Activated T-helper 1 cell treated with anti-CD3 and anti-CD28 coated beads, Interleukin-12 subunit alpha, Interleukin-12 subunit beta, Interleukin-2, Interleukin-4 antibody, amounts not matched to agents 30 ng/mL and 10 ng/mL and 1 ng/mL, durations not matched to agents 14 hours and 24 hours and 36 hours (primary cell): Measurements from ENCODE around the gene EPHA5. TPM values are rescaled to one million over a fixed set of nuclear protein-coding genes. Genes with fewer than 3 reads are reported as not detected.

Source experiments
- DNase-seq: peaks from one replicate; pipeline ENCODE4 v3.0.0; 2021; ENCODE audit warnings: low spot score
- H3K27ac Mint-ChIP-seq: one replicate; pipeline ENCODE4 v1.8.0; 2021; ENCODE audit warnings: mild to moderate bottlenecking, mixed read lengths
- H3K27me3 Mint-ChIP-seq: one replicate; pipeline ENCODE4 v1.8.0; 2022; ENCODE audit warnings: mild to moderate bottlenecking, moderate library complexity, mixed read lengths; ENCODE audit not compliant: insufficient read depth
- H3K36me3 Mint-ChIP-seq: one replicate; pipeline ENCODE4 v1.8.0; 2021; ENCODE audit warnings: low read depth, mixed read lengths
- H3K4me1 Mint-ChIP-seq: one replicate; pipeline ENCODE4 v1.8.0; 2021; ENCODE audit warnings: low read depth, mixed read lengths
- H3K4me3 Mint-ChIP-seq: one replicate; pipeline ENCODE4 v1.8.0; 2021; ENCODE audit warnings: mild to moderate bottlenecking, moderate library complexity, mixed read lengths
- H3K9me3 Mint-ChIP-seq: one replicate; pipeline ENCODE4 v1.8.0; 2021; ENCODE audit warnings: mixed read lengths
- intact Hi-C: fragments of 100-400 bp; cut with micrococcal nuclease; formaldehyde crosslinking; loops from one replicate; pipeline ENCODE4 v1.15.1; 2024
- total RNA-seq: library from RNA; stranded (reverse); gene quantifications from 2 replicates; pipeline ENCODE4 v1.2.3, GENCODE V29; 2022

EPHA5 gene
- total RNA-seq, 1 donor from 2014 or later: not detected

DNA sequence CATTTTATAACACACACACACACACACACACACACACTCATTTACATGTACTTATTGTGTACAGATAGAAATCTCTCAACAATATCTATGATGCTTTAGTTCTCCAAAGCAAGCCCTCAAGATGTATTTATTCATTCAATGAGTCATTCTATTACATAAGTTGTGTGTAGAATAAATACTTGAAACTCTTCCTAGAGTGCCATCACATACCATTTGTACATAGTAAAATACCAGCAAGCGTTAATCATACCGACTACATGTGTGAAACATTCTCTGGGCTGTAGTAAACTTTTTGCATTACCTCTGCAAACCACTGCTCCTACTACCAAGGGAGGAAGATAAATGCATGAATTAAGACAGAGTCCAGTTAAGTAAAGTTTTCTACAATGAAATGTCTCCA, 70.9 kb downstream of the EPHA5 start:
- no peaks in the 10 kb centered on the region for H3K27me3 Mint-ChIP-seq
- no peak overlapping the region for H3K4me3 Mint-ChIP-seq
- no peak overlapping the region for H3K27ac Mint-ChIP-seq
- DNase-seq: no peak
- H3K36me3 Mint-ChIP-seq: no peaks in the 10 kb centered on the region
- intact Hi-C loops: no loop called here
- no peaks in the 10 kb centered on the region for H3K4me1 Mint-ChIP-seq
- no peaks in the 10 kb centered on the region for H3K9me3 Mint-ChIP-seq

DNA sequence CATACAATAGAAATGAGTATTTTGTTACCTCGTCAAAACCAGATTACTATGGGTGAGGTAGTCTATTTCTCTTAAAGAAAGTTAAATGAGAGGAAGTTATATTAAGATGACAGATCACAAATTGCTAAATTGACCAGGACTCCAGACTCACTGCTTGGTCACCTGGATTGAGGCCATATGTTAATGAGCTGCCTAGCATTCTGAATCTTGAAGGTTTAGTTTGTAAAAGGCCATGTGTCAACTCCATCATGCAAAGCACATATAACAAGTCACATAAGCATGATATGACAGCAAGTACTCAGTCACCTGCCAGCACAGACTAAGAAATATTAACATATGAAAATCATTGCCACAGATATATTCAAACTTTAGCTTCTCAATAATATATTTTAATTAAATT, 72.6 kb downstream of the EPHA5 start:
- Mint-ChIP-seq H3K27me3 (no peaks in the 10 kb centered on the region), H3K4me1 (no peaks in the 10 kb centered on the region), H3K9me3 (no peaks in the 10 kb centered on the region), H3K36me3 (no peaks in the 10 kb centered on the region), H3K4me3 (no peak overlapping the region), H3K27ac (no peak overlapping the region)
- no peak for DNase-seq
- intact Hi-C loops: no loop called here

DNA sequence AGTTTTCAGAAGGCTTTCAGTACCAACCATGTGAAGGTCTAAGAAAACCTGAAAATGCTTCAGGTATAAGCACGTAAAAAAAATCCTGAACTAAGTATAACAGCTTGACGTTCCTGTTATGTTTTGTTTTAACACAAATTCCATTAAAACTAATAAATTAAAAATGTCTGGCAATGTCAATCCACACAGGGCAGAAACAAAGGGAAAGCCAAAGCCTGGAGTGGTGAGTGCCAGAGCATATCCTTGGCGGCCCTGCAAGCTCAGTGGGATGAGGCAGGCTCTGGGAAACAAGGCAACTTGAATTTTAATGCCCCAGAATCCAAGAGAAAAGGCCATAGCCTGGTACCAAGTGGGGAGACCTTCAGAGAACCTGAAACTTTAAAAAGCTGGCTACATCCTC, 78.2 kb downstream of the EPHA5 start:
- intact Hi-C loops: no loop called here
- Mint-ChIP-seq H3K9me3 (no peaks in the 10 kb centered on the region), H3K4me3 (no peak overlapping the region), H3K4me1 (no peaks in the 10 kb centered on the region), H3K27ac (no peak overlapping the region), H3K36me3 (no peaks in the 10 kb centered on the region), H3K27me3 (no peaks in the 10 kb centered on the region)
- no peak for DNase-seq

DNA sequence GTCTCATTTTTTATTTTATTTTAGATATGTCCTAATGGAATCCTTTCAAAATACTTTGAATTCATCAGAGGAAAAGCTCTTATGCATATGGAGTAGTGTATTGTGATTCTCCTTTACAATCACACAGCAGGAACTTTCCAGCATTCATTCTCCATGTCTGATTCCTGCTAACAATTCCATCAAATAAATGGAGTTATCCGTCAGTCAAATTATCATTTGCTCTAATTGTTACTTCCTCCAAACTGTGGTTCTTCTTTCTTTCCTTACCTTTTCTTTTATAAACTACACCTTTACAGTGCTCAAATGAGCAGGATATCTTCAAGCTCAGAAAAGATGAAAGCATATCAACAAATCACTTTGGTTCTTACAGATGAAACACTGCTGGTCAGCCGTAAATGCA, 80.4 kb downstream of the EPHA5 start:
- H3K9me3 Mint-ChIP-seq: no peaks in the 10 kb centered on the region
- intact Hi-C loops: no loop called here
- no peaks in the 10 kb centered on the region for H3K36me3 Mint-ChIP-seq
- no peaks in the 10 kb centered on the region for H3K4me1 Mint-ChIP-seq
- no peak overlapping the region for H3K4me3 Mint-ChIP-seq
- no peak for DNase-seq
- H3K27ac Mint-ChIP-seq: no peak overlapping the region
- H3K27me3 Mint-ChIP-seq: no peaks in the 10 kb centered on the region

DNA sequence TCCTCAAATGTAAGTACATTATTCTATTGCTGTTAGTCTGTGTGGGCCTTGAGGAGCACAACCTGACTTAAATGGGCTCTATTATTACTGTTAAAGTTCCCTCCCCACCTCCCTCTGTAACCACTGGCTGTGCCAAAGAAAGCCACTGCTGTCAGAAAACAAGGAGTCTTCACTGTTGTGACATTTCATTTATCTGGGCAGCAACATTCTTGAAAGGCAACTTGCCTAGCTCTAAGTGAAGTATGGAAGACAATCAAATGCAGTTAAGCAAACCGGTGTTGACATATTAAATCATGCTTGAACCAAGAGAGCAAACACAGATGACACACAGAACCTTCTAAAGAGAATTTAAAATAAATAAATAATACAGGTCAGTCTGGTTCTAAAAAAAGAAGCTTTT, 81.0 kb downstream of the EPHA5 start:
- no peaks in the 10 kb centered on the region for H3K4me1 Mint-ChIP-seq
- H3K4me3 Mint-ChIP-seq: no peak overlapping the region
- H3K27ac Mint-ChIP-seq: no peak overlapping the region
- no peaks in the 10 kb centered on the region for H3K36me3 Mint-ChIP-seq
- intact Hi-C loops: no loop called here
- no peak for DNase-seq
- no peaks in the 10 kb centered on the region for H3K27me3 Mint-ChIP-seq
- no peaks in the 10 kb centered on the region for H3K9me3 Mint-ChIP-seq

DNA sequence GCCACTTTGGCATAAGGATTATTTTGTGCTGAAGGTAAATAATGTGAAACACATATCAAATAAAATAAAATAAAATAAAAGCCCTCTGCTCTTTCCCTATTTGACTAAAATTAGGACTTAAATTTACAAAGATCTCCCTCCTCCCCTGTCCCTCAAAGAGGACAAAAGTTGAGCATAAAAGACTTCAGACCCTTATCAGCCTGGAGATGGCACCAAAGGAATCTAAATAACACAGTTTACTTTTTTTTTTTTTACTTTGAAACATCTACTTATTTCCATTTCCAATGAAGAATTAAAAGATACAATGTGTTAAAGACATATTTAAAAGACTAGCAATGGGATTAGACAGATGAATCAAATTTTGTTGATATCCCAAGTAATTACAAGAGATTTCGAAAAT, 89.7 kb downstream of the EPHA5 start:
- DNase-seq: no peak
- Mint-ChIP-seq H3K27ac (no peak overlapping the region), H3K4me3 (no peak overlapping the region), H3K9me3 (no peaks in the 10 kb centered on the region), H3K4me1 (no peaks in the 10 kb centered on the region), H3K27me3 (no peaks in the 10 kb centered on the region), H3K36me3 (no peaks in the 10 kb centered on the region)
- intact Hi-C loops: no loop called here

DNA sequence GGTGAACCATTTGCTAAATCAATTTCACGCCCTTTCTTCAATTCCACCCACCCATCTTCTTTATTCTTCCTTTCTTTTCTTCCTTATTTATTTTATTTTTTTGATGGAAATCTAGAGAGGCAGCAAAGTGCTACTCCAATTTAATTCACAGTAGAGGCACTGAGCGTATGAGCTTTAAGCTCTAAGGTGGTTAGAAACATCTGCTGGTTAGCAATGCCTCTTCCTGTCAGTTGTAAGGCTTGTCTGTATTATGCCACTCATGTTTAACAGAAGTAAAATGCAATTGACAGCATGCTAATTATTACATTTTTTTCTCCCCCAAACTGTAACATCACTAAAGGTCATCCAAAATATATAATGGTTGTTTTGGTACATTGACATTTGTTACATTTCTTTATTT, 103.8 kb downstream of the EPHA5 start:
- Mint-ChIP-seq H3K4me3 (no peak overlapping the region), H3K27me3 (no peaks in the 10 kb centered on the region), H3K27ac (no peak overlapping the region), H3K4me1 (no peaks in the 10 kb centered on the region), H3K9me3 (no peaks in the 10 kb centered on the region), H3K36me3 (no peaks in the 10 kb centered on the region)
- no peak for DNase-seq
- intact Hi-C loops: no loop called here

DNA sequence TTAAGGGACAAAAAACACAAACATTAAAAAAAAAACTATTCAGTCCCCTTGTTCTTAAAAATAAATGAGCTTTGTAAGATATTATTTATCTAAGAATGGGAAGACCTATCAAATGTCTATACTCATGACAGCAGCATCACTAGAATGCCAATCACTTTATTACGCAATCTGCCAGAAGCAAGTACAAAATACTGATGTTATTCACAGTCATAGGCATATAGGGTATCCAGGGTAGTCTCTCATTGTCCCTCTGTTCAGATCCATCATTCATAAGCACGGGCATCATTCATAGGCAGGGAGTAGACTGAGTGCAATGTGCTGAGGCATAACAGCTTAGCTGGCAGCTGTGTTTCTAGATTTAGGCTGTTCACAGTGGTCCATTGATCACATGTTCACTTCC, 109.1 kb downstream of the EPHA5 start:
- Mint-ChIP-seq H3K4me1 (no peaks in the 10 kb centered on the region), H3K36me3 (no peaks in the 10 kb centered on the region), H3K4me3 (no peak overlapping the region), H3K27ac (no peak overlapping the region), H3K27me3 (no peaks in the 10 kb centered on the region), H3K9me3 (no peaks in the 10 kb centered on the region)
- intact Hi-C loops: no loop called here
- DNase-seq: no peak

DNA sequence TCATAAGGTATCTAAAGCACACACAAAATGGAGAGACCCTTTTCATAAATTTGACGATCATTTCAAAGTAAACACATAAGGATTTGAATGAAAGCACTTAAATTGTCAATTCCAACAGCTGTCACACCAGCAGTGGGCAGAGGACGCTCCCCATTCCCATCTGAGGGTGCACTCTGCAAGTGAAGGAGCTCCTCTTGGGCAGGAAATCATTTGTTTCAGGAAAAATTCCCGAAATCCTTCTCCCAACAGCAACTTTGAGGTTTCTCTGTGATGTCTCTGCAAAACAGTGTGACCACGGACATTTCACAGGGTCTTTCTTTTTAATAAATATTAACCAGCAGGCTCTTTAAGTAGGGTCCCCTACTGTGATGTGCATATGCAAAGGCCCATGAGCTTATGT, 111.0 kb downstream of the EPHA5 start:
- Mint-ChIP-seq H3K27ac (no peak overlapping the region), H3K27me3 (no peaks in the 10 kb centered on the region), H3K4me1 (no peaks in the 10 kb centered on the region), H3K4me3 (no peak overlapping the region), H3K9me3 (no peaks in the 10 kb centered on the region), H3K36me3 (no peaks in the 10 kb centered on the region)
- intact Hi-C loops: no loop called here
- no peak for DNase-seq

DNA sequence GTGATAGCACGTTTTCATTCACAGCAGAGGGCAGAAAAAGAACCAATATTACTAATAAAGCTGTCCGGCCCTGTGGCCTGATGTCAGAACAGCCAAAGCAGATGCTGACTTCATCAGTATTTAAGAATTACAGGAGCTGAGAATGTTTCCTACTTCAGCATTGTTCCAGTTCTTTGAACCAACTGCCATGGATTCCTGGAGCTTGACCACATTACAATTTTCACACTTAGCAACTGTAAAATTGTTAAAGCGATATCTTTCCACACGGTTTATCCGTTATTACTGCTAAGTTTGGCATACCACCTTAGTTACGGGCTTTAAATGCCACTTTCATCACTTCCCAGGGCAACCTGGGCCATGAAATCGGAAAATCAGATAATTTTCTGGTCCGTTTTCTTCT, 118.2 kb downstream of the EPHA5 start:
- no peak overlapping the region for H3K27ac Mint-ChIP-seq
- no peaks in the 10 kb centered on the region for H3K36me3 Mint-ChIP-seq
- no peak overlapping the region for H3K4me3 Mint-ChIP-seq
- no peaks in the 10 kb centered on the region for H3K4me1 Mint-ChIP-seq
- intact Hi-C loops: no loop called here
- no peaks in the 10 kb centered on the region for H3K27me3 Mint-ChIP-seq
- DNase-seq: no peak
- H3K9me3 Mint-ChIP-seq: no peaks in the 10 kb centered on the region

DNA sequence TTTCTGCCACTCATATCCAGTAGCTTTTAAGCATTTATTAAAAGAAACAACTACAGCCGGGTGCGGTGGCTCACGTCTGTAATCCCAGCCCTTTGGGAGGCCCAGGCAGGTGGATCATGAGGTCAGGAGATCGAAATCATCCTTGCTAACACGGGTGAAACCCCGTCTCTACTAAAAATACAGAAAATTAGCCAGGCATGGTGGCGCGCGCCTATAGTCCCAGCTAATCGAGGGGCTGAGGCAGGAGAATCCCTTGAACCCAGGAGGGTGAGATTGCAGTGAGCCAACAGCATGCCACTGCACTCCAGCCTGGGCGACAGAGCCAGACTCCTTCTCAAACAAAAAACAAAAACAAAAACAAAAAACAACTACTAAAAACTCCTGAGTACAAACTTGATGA, 119.8 kb downstream of the EPHA5 start:
- no peak for DNase-seq
- Mint-ChIP-seq H3K36me3 (no peaks in the 10 kb centered on the region), H3K4me3 (no peak overlapping the region), H3K9me3 (no peaks in the 10 kb centered on the region), H3K27ac (no peak overlapping the region), H3K4me1 (no peaks in the 10 kb centered on the region), H3K27me3 (no peaks in the 10 kb centered on the region)
- intact Hi-C loops: no loop called here

DNA sequence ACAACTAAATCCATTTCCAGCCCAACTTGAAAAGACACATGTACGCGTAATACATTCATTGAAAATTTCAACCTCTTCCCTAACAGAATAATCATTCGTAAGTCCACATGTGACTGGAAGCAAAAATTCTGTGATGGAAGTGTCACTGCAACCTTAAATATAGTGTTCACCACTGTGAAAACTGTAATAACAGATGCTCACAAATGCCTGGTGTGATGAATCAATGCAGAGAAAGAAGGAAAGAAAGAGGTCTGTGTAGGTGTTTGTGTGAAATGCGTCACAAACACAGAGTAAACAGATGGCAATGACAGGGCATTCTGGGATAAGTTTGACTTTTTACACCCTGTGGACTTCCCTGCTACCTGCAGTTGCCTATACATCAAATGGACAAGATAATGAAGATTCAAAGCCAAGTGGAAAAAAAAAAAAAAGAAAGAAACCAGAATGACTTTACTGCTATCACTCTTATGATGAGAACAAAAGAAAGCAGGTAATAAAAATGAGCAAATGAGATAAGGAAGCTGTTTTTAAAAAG, 123.3 kb downstream of the EPHA5 start:
- H3K27ac Mint-ChIP-seq: no peak overlapping the region
- no peak overlapping the region for H3K4me3 Mint-ChIP-seq
- no peaks in the 10 kb centered on the region for H3K4me1 Mint-ChIP-seq
- DNase-seq: no peak
- H3K9me3 Mint-ChIP-seq: peaks cover 4% of the 10 kb centered on the region
- intact Hi-C loops: no loop called here
- H3K27me3 Mint-ChIP-seq: no peaks in the 10 kb centered on the region
- H3K36me3 Mint-ChIP-seq: no peaks in the 10 kb centered on the region

DNA sequence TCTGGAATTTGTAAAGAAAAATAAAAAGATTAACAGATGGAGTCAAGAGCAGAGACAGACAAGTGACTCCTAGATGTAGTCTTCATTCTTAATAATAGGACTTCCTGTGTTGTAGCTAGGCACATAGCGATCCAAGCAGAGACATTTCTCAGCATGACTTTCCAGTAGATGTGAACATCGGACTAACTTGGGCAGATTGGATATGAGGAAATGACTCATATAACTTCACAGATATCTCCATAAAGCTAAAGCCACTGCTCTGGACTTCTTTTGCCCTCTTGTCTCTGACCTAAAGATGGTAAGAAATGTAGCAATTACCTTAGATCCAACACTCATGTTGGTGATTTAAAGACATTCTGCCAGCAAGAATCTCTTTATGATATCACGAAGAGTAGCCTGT, 131.7 kb downstream of the EPHA5 start:
- H3K4me3 Mint-ChIP-seq: no peak overlapping the region
- H3K9me3 Mint-ChIP-seq: peaks cover 3% of the 10 kb centered on the region
- no peak overlapping the region for H3K27ac Mint-ChIP-seq
- DNase-seq: no peak
- no peaks in the 10 kb centered on the region for H3K27me3 Mint-ChIP-seq
- no peaks in the 10 kb centered on the region for H3K4me1 Mint-ChIP-seq
- intact Hi-C loops: no loop called here
- H3K36me3 Mint-ChIP-seq: no peaks in the 10 kb centered on the region

DNA sequence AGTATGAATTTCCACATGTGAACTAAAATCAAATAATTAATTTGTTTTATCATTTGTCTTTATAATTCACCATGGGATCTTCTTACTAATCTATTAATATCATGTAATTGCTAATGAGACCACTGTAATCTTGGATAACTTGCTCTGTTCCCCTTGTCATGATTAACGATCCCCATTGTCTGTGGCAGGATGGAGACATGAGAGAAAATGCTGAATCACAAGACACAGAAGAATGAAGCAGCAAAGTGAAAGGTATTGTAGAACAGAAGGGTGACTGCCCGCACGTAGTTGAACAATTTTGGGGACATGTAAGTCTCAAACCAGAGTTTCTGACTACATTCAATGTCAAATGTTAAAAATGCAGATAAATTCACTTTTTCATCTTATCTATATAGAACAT, 135.2 kb downstream of the EPHA5 start:
- no peaks in the 10 kb centered on the region for H3K4me1 Mint-ChIP-seq
- no peaks in the 10 kb centered on the region for H3K9me3 Mint-ChIP-seq
- intact Hi-C loops: no loop called here
- no peak overlapping the region for H3K4me3 Mint-ChIP-seq
- DNase-seq: no peak
- no peak overlapping the region for H3K27ac Mint-ChIP-seq
- H3K27me3 Mint-ChIP-seq: no peaks in the 10 kb centered on the region
- no peaks in the 10 kb centered on the region for H3K36me3 Mint-ChIP-seq
